PC-9 (cell line): ENCODE results near the gene MGRN1. TPM values are rescaled to one million over a fixed set of nuclear protein-coding genes. Genes with fewer than 3 reads are reported as not detected.

Source experiments
- Bru-seq: library from RNA; stranded (reverse); fragments of 400-500 nt; gene quantifications from one replicate; lab custom pipeline; 2021; lab: Mats Ljungman, UMichigan
- BruChase-seq, 2 experiments: library from RNA; stranded (reverse); fragments of 400-500 nt; gene quantifications; one replicate each; lab custom pipeline; 2021; lab: Mats Ljungman, UMichigan
- BruUV-seq: library from RNA; stranded (reverse); fragments of 400-500 nt; replicated peaks from 2 replicates; lab custom pipeline; 2021; lab: Mats Ljungman, UMichigan
- CTCF ChIA-PET: fragments of 300-600 bp; sonication (Branson Sonifier 250); formaldehyde crosslinking; loops from one replicate; lab custom pipeline; 2022; ENCODE audit warnings: antibody characterized with exemption; lab: Charles Lee
- POLR2A ChIA-PET: fragments of 300-600 bp; sonication (Branson Sonifier 250); formaldehyde crosslinking; loops from one replicate; lab custom pipeline; 2022; ENCODE audit warnings: antibody characterized with exemption; ENCODE audit not compliant: unreplicated experiment; lab: Charles Lee
- DNase-seq, 2 experiments: peaks; one replicate each; pipeline versions ENCODE4 v3.0.0 to v3.0.0-alpha.2; 2015 to 2022; ENCODE audit warnings: mixed read lengths in 1 of 2
- H2AFZ ChIP-seq: fragments of 200-600 bp; sonication (generic); 2 replicates; pipeline ENCODE4 v1.8.1; 2017; ENCODE audit warnings: antibody characterized with exemption
- H3F3A ChIP-seq: fragments of 200-600 bp; sonication (generic); 2 replicates; pipeline ENCODE4 v1.8.1; 2017; ENCODE audit warnings: antibody characterized with exemption, mild to moderate bottlenecking, low read depth; ENCODE audit not compliant: insufficient read depth
- H3K27ac ChIP-seq: fragments of 200-600 bp; sonication (generic); 2 replicates; pipeline ENCODE4 v1.6.1; 2016; ENCODE audit warnings: mixed run types
- H3K27me3 ChIP-seq: fragments of 200-600 bp; sonication (generic); 2 replicates; pipeline ENCODE4 v1.6.1; 2016; ENCODE audit warnings: low read depth, mixed run types; ENCODE audit not compliant: insufficient read depth
- H3K36me3 ChIP-seq: fragments of 200-600 bp; sonication (generic); 2 replicates; pipeline ENCODE4 v1.6.1; 2016; ENCODE audit warnings: low read depth, mixed run types
- H3K4me1 ChIP-seq: fragments of 200-600 bp; sonication (generic); replicated peaks from 2 replicates; pipeline ENCODE4 v1.6.1; 2016; ENCODE audit warnings: mixed run types; ENCODE audit not compliant: insufficient read depth
- H3K4me2 ChIP-seq: fragments of 200-600 bp; sonication (generic); 2 replicates; pipeline ENCODE4 v1.6.1; 2017; ENCODE audit warnings: mixed run types
- H3K4me3 ChIP-seq: fragments of 200-600 bp; sonication (generic); 2 replicates; pipeline ENCODE4 v1.6.1; 2016; ENCODE audit warnings: mixed run types
- H3K79me2 ChIP-seq: fragments of 200-600 bp; sonication (generic); 2 replicates; pipeline ENCODE4 v1.6.1; 2017; ENCODE audit warnings: low read depth, mixed run types
- H3K9me2 ChIP-seq: fragments of 200-600 bp; sonication (generic); 2 replicates; pipeline ENCODE4 v1.8.1; 2017; ENCODE audit warnings: mild to moderate bottlenecking; ENCODE audit not compliant: insufficient read depth
- H3K9me3 ChIP-seq: fragments of 200-600 bp; sonication (generic); 2 replicates; pipeline ENCODE4 v1.8.1; 2016; ENCODE audit warnings: low read depth; ENCODE audit not compliant: insufficient read depth
- H4K20me1 ChIP-seq: fragments of 200-600 bp; sonication (generic); 2 replicates; pipeline ENCODE4 v1.8.1; 2017; ENCODE audit not compliant: insufficient read depth
- CTCF ChIP-seq: fragments of 200-600 bp; sonication (generic); conservative IDR thresholded peaks from 2 replicates; pipeline ENCODE4 v1.6.1; 2017; ENCODE audit warnings: mixed run types, antibody characterized with exemption, mild to moderate bottlenecking, moderate library complexity
- EZH2 ChIP-seq: fragments of 200-600 bp; sonication (generic); IDR thresholded peaks from 2 replicates; pipeline ENCODE4 v1.8.0; 2017; ENCODE audit warnings: antibody characterized with exemption, low read depth
- intact Hi-C: fragments of 100-400 bp; cut with micrococcal nuclease; formaldehyde crosslinking; loops from one replicate; pipeline ENCODE4 v1.10.0; 2022; ENCODE audit not compliant: unreplicated experiment
- long read RNA-seq: library from polyadenylated mRNA; stranded (forward); transcript quantifications from one replicate; pipeline ENCODE4 v2.0.0, GENCODE V29; 2022
- total RNA-seq: library from RNA; stranded (reverse); gene quantifications from 2 replicates; pipeline ENCODE4 v1.2.3, GENCODE V29; 2021

MGRN1 gene
- total RNA-seq (67.9 and 70.4 TPM in 2 replicates), Bru-seq, nascent RNA (percentile 69 among the genes with signal in this experiment), BruChase-seq, experiment 1, labeled RNA remaining after a 2-hour chase (percentile 72 among the genes with signal in this experiment), BruChase-seq, experiment 2, labeled RNA remaining after a 6-hour chase (percentile 79 among the genes with signal in this experiment)
- long read RNA-seq, transcript MGRN1-201 (17 exons, 3,968 nt), result major isoform, 9 of 28 reads
- long read RNA-seq, partial matches to known transcripts, result 5 of 28 reads
- long read RNA-seq, other reads (novel, unspliced or antisense), result 11 of 28 reads

GRCh38 chr16:4624015-4624826 is at the start of gene MGRN1:
MGRN1 (plus strand) TSS chr16:4624826; CDS start chr16:4624961, 135 bp downstream.
- no peaks in the 10 kb centered on the region for H3K9me3 ChIP-seq
- peaks cover 7% of the 10 kb centered on the region for H3K4me1 ChIP-seq
- H3K4me2 ChIP-seq, result peak within 1 kb of the TSS; percentile 97
- ChIA-PET CTCF (interaction anchor here (0.6 to 2.4 kb wide), 13 partner anchors 8 to 335 kb away, joined by 3 to 13 read pairs (median 4); partner anchors contain the start of gene C16orf96), POLR2A (interaction anchor here (0.7 kb wide), 1 partner anchor 160 kb away, joined by 3 read pairs; no protein-coding TSS in a partner anchor)
- no peaks in the 10 kb centered on the region for H3K36me3 ChIP-seq
- no peaks in the 10 kb centered on the region for H3K9me2 ChIP-seq
- TSS peak; percentile 57 for BruUV-seq
- no peaks in the 10 kb centered on the region for H3K27me3 ChIP-seq
- peak within 1 kb of the TSS; percentile 93 for H2AFZ ChIP-seq
- peaks cover 25% of the 10 kb centered on the region for H4K20me1 ChIP-seq
- no peak for TF ChIP-seq EZH2
- TF ChIP-seq CTCF, result peak; percentile 96
- peak within 1 kb of the TSS; percentile 69 for H3K27ac ChIP-seq
- peak; percentile 90 to 97 for DNase-seq
- peaks cover 6% of the 10 kb centered on the region; the same call in 1 of the 2 replicates for H3F3A ChIP-seq
- intact Hi-C loops, result loop anchor here (1.0 kb wide), 2 partner anchors 57 to 107 kb away; no protein-coding TSS in a partner anchor
- peak within 1 kb of the TSS; percentile 99 for H3K4me3 ChIP-seq
- peaks cover 44% of the 10 kb centered on the region for H3K79me2 ChIP-seq

- intact Hi-C loops, result no loop called here
- no peak for TF ChIP-seq EZH2
- TF ChIP-seq CTCF, result no peak
- Histone ChIP-seq H4K20me1 (no peaks in the 10 kb centered on the region), H2AFZ (no peak overlapping the region), H3K27me3 (no peaks in the 10 kb centered on the region), H3K4me2 (no peak overlapping the region), H3K4me1 (no peaks in the 10 kb centered on the region), H3K79me2 (no peaks in the 10 kb centered on the region), H3F3A (no peaks in the 10 kb centered on the region), H3K9me2 (no peaks in the 10 kb centered on the region), H3K36me3 (no peaks in the 10 kb centered on the region), H3K27ac (no peak overlapping the region), H3K9me3 (no peaks in the 10 kb centered on the region), H3K4me3 (no peak overlapping the region)
- CTCF ChIA-PET, result no interaction called here
- POLR2A ChIA-PET, result no interaction called here
- no peak for DNase-seq
- no TSS peak for BruUV-seq
Observed at GRCh38 chr16:4574919-4575705, 49.5 kb upstream of the MGRN1 start.

- Histone ChIP-seq H3K79me2 (no peaks in the 10 kb centered on the region), H2AFZ (no peak overlapping the region), H3K27me3 (no peaks in the 10 kb centered on the region), H3K4me1 (no peaks in the 10 kb centered on the region), H3K9me2 (no peaks in the 10 kb centered on the region), H3K36me3 (no peaks in the 10 kb centered on the region), H3K27ac (no peak overlapping the region), H3F3A (no peaks in the 10 kb centered on the region), H3K9me3 (no peaks in the 10 kb centered on the region), H4K20me1 (no peaks in the 10 kb centered on the region), H3K4me2 (no peak overlapping the region), H3K4me3 (no peak overlapping the region)
- intact Hi-C loops, result no loop called here
- CTCF ChIA-PET, result no interaction called here
- no peak for DNase-seq
- BruUV-seq, result no TSS peak
- POLR2A ChIA-PET, result no interaction called here
- TF ChIP-seq CTCF, result no peak
- no peak for TF ChIP-seq EZH2
Observed at GRCh38 chr16:4576008-4576407, 48.6 kb upstream of the MGRN1 start.
